ENCODE data around the gene ARL10.

ARL10 gene

DNA sequence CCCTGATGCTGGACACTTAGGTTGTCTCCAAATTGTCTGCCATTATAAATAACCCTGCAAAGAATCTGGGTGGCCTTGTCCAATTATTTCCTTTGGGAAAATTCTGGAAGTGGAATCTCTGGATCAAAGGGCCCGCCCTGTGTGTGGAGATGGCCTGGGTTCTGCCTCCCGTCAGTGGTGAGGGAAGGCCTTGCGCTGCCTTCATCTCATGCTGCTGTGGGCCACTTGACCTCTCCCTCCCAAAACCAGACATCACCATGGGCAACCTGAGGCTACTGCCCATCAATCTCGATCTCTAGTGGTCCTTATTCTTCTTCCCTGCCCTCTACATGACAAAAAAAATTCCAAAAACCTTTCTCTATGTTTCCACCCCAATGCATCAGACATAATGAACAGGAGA, 44.5 kb downstream of the ARL10 start:
- in situ Hi-C loops (cut with MboI; ENCODE audit: low pct_unique_long_range_greater_than_20kb, low sequenced_read_pairs, unreplicated experiment) = no loop called here
- TF ChIP-seq, protein P1, sequence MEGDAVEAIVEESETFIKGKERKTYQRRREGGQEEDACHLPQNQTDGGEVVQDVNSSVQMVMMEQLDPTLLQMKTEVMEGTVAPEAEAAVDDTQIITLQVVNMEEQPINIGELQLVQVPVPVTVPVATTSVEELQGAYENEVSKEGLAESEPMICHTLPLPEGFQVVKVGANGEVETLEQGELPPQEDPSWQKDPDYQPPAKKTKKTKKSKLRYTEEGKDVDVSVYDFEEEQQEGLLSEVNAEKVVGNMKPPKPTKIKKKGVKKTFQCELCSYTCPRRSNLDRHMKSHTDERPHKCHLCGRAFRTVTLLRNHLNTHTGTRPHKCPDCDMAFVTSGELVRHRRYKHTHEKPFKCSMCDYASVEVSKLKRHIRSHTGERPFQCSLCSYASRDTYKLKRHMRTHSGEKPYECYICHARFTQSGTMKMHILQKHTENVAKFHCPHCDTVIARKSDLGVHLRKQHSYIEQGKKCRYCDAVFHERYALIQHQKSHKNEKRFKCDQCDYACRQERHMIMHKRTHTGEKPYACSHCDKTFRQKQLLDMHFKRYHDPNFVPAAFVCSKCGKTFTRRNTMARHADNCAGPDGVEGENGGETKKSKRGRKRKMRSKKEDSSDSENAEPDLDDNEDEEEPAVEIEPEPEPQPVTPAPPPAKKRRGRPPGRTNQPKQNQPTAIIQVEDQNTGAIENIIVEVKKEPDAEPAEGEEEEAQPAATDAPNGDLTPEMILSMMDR (IDR thresholded peaks at IDR 0.05; ENCODE audit: extremely low read depth, insufficient read depth, missing control alignments) = no peak
- no peak for DNase-seq (ENCODE audit: low spot score)

DNA sequence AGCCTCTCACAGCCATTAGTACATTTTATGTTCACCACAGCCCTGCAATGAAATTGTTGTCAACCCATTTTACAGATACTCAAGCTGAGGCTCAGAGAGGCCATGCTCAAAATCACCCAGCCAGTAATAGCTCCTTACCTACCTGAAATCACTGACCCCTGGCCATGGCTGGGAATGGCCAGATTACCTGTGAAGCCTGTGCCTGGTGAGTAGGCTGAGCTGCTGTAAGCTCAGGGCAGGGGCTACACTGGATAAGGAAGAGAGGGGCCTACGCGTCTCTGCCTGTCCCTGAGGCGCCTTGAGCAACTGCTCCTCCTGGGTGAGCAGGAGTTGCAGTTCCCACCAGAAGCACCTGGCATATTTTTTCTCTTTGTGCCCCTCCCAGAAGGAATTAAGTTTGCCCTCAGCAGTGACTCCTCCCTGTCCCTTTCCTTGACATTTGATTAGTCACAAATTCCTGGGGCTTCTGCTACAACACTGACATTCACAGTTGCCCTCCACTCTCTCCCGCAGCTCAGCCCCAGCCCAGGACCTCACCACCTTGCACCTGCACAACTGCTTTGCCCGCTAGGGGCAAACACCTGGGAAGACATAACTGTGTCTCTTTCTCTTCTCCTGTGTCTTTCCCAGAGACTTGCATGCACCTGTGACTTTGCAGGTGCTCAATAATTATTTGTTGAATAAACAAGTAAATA, 45.3 kb downstream of the ARL10 start:
- no peak for DNase-seq (ENCODE audit: low spot score)
- in situ Hi-C loops (cut with MboI; ENCODE audit: low pct_unique_long_range_greater_than_20kb, low sequenced_read_pairs, unreplicated experiment) = no loop called here
- TF ChIP-seq, protein P1 (IDR thresholded peaks at IDR 0.05; ENCODE audit: extremely low read depth, insufficient read depth, missing control alignments) = no peak

- no peak for DNase-seq (ENCODE audit: low spot score)
- in situ Hi-C loops (cut with MboI; ENCODE audit: low pct_unique_long_range_greater_than_20kb, low sequenced_read_pairs, unreplicated experiment) = no loop called here
- TF ChIP-seq, protein P1 (IDR thresholded peaks at IDR 0.05; ENCODE audit: extremely low read depth, insufficient read depth, missing control alignments) = no peak
Measured at GRCh38 chr5:176412517-176413254, 47.4 kb downstream of the ARL10 start.

- DNase-seq (ENCODE audit: low spot score) = no peak
- in situ Hi-C loops (cut with MboI; ENCODE audit: low pct_unique_long_range_greater_than_20kb, low sequenced_read_pairs, unreplicated experiment) = no loop called here
- TF ChIP-seq, protein P1 (IDR thresholded peaks at IDR 0.05; ENCODE audit: extremely low read depth, insufficient read depth, missing control alignments) = no peak
Measured at GRCh38 chr5:176413255-176413565, 47.9 kb downstream of the ARL10 start.

DNA sequence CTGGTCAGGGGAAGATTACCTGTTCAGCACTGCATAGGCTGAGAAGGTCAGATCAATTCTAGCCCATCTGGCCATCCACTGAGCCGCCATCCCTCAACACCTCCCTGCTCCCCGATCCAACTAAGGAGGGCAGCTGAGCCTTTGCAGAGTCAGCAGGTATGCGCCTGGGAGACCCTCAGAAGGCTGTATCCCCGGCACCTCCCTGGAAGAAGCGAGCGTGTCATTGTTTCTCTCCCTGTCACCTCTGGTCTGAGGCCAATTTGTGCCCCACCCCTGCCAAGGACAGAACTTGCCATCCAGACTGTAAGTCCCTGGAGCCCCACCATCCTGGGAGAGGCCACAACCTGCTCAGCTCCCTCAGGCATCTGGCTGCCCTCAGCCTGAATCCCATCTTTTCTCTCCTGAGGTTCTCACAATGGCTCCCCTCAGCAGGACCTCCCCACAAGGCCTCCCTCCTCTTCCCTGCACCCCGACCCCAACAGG, 48.5 kb downstream of the ARL10 start:
- TF ChIP-seq, protein P1 (IDR thresholded peaks at IDR 0.05; ENCODE audit: extremely low read depth, insufficient read depth, missing control alignments) = no peak
- no peak for DNase-seq (ENCODE audit: low spot score)
- in situ Hi-C loops (cut with MboI; ENCODE audit: low pct_unique_long_range_greater_than_20kb, low sequenced_read_pairs, unreplicated experiment) = no loop called here

- in situ Hi-C loops (cut with MboI; ENCODE audit: low pct_unique_long_range_greater_than_20kb, low sequenced_read_pairs, unreplicated experiment) = no loop called here
- no peak for DNase-seq (ENCODE audit: low spot score)
- TF ChIP-seq, protein P1 (IDR thresholded peaks at IDR 0.05; ENCODE audit: extremely low read depth, insufficient read depth, missing control alignments) = no peak
Measured at GRCh38 chr5:176414704-176415103, 49.4 kb downstream of the ARL10 start.

Data from GM13977 (cell line).